Colonic mucosa (tissue), 4 donors: ENCODE data around the gene DAPK2. TPM values are rescaled to one million over a fixed set of nuclear protein-coding genes. Genes with fewer than 3 reads are reported as not detected.

Experiments used
- DNase-seq: peaks from one replicate; pipeline ENCODE4 v3.0.0-alpha.2; 2020
- H3K27ac ChIP-seq: fragments of 200-600 bp; one replicate; pipeline ENCODE4 v1.8.0; 2021
- H3K27me3 ChIP-seq: fragments of 200-600 bp; one replicate; pipeline ENCODE4 v1.8.0; 2021
- H3K36me3 ChIP-seq: fragments of 200-600 bp; one replicate; pipeline ENCODE4 v1.8.0; 2021
- H3K4me1 ChIP-seq: fragments of 200-600 bp; one replicate; pipeline ENCODE4 v1.8.0; 2021; ENCODE audit warnings: mild to moderate bottlenecking
- H3K4me3 ChIP-seq: fragments of 200-600 bp; one replicate; pipeline ENCODE4 v1.8.0; 2021
- H3K9ac ChIP-seq, 2 donors: one replicate each; pipeline ENCODE4 v1.7.0; 2013; ENCODE audit warnings: control low read depth in 2 of 2, low read depth in 2 of 2, low read length in 2 of 2
- H3K9me3 ChIP-seq: fragments of 200-600 bp; one replicate; pipeline ENCODE4 v1.8.0; 2021
- intact Hi-C: fragments of 100-400 bp; cut with DNase I; formaldehyde crosslinking; loops from one replicate; pipeline ENCODE4 v1.14.1; 2022
- total RNA-seq, 2 donors: library from RNA; stranded (reverse); fragmentation: NEBNext Ultra II Directional in 1 of 2; extraction: Animal tissue kit (Norgen Biotek cat#: 25700) in 1 of 2; gene quantifications; one replicate each; pipeline ENCODE4 v1.2.1, GENCODE V29; 2021
- TF ChIP-seq, protein P1 (sequence below): fragments of 200-600 bp; IDR thresholded peaks from one replicate; pipeline ENCODE4 v1.8.0; 2022; ENCODE audit warnings: antibody characterized with exemption, mild to moderate bottlenecking
- donor health status: healthy.
- donor health status: DM: no; HTN: no; CAD: no.
- donor health status: DM: no; HTN: no; CAD: no.

DAPK2 gene
- total RNA-seq, 2 donors from 2014 or later, result 23.7 to 26.5 TPM

- intact Hi-C loops, result no loop called here
- H3K27me3 ChIP-seq, result no peaks in the 10 kb centered on the region
- H3K4me1 ChIP-seq, result peaks cover 9% of the 10 kb centered on the region
- no peaks in the 10 kb centered on the region for H3K9me3 ChIP-seq
- no peak overlapping the region for H3K27ac ChIP-seq
- no peaks in the 10 kb centered on the region for H3K36me3 ChIP-seq
- no peak overlapping the region for H3K4me3 ChIP-seq
- TF ChIP-seq, protein P1, sequence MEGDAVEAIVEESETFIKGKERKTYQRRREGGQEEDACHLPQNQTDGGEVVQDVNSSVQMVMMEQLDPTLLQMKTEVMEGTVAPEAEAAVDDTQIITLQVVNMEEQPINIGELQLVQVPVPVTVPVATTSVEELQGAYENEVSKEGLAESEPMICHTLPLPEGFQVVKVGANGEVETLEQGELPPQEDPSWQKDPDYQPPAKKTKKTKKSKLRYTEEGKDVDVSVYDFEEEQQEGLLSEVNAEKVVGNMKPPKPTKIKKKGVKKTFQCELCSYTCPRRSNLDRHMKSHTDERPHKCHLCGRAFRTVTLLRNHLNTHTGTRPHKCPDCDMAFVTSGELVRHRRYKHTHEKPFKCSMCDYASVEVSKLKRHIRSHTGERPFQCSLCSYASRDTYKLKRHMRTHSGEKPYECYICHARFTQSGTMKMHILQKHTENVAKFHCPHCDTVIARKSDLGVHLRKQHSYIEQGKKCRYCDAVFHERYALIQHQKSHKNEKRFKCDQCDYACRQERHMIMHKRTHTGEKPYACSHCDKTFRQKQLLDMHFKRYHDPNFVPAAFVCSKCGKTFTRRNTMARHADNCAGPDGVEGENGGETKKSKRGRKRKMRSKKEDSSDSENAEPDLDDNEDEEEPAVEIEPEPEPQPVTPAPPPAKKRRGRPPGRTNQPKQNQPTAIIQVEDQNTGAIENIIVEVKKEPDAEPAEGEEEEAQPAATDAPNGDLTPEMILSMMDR, result no peak
- H3K9ac ChIP-seq, result no peak overlapping the region
- no peak for DNase-seq
Measured at GRCh38 chr15:63913786-63914315, 132.4 kb downstream of the DAPK2 start.

DNA sequence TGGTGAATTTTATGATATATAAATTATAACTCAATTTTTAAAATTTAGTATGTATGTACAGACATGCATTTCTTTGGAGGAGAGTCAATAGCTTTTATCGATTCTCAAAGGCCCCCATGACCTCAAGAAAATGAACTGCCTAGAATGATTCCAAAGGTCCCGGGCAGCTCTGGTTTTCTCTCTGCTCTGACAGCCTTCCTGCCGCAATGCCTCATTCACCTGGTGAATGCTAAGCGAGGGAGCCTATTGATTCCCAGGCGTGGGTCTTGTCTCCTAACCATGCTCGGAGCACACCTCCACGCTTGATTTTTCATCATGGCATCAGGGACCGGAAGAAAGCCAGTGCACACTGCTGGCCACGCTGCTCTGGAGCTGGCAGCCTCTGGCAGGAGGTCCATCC lies 132.9 kb downstream of the DAPK2 start:
- H3K9me3 ChIP-seq, result no peaks in the 10 kb centered on the region
- H3K36me3 ChIP-seq, result no peaks in the 10 kb centered on the region
- DNase-seq, result no peak
- TF ChIP-seq, protein P1, result no peak
- no peak overlapping the region for H3K9ac ChIP-seq
- H3K4me3 ChIP-seq, result no peak overlapping the region
- peaks cover 9% of the 10 kb centered on the region for H3K4me1 ChIP-seq
- no peak overlapping the region for H3K27ac ChIP-seq
- intact Hi-C loops, result no loop called here
- no peaks in the 10 kb centered on the region for H3K27me3 ChIP-seq

DNA sequence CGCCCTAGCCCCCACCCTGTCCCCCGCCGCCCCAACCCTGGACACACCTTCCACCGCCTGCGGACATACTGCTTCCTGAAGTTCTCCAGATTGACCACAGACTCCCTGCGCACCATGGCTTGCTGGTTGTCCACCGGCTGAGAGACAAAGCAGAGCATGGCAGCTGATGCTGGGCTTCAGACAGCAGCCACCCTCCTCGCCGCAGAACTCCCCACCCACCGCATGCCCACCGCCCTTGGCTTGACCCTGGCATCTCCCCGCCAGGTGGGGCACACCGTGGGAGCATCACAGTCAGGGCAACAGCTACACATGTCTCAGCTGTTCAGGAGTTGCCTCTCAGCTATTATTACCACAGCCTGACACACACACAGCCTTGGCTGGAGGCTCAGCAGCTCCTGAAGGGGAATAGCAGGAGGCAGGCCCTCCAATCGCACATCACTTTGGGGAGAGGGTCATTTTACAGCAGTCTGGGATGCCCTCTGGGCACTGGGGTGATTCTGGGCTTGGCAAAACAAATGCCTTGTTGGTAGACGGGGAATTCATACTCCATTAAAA lies 134.1 kb downstream of the DAPK2 start:
- H3K36me3 ChIP-seq, result no peaks in the 10 kb centered on the region
- DNase-seq, result no peak
- peaks cover 9% of the 10 kb centered on the region for H3K4me1 ChIP-seq
- intact Hi-C loops, result no loop called here
- H3K27me3 ChIP-seq, result no peaks in the 10 kb centered on the region
- H3K9me3 ChIP-seq, result no peaks in the 10 kb centered on the region
- H3K9ac ChIP-seq, result no peak overlapping the region
- no peak overlapping the region for H3K27ac ChIP-seq
- TF ChIP-seq, protein P1, result no peak
- no peak overlapping the region for H3K4me3 ChIP-seq

DNA sequence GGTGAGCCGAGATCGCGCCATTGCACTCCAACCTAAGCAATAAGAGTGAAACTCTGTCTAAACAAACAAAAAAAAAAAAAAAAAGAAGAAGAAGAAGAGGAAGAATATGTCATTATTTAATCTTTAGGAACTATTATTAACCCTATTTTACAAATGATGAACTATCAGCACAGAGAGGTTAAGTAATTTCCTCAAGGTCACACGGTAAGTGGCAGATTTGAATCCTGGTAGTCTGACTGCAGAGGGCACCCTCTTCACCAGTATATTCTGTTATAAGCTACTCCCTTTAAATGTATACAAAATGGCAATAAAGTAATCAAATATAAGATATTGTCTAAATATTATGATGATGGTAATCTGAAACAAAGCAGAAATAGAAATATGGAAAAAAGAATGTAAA lies 135.1 kb downstream of the DAPK2 start:
- H3K4me1 ChIP-seq, result peaks cover 9% of the 10 kb centered on the region
- intact Hi-C loops, result no loop called here

DNA sequence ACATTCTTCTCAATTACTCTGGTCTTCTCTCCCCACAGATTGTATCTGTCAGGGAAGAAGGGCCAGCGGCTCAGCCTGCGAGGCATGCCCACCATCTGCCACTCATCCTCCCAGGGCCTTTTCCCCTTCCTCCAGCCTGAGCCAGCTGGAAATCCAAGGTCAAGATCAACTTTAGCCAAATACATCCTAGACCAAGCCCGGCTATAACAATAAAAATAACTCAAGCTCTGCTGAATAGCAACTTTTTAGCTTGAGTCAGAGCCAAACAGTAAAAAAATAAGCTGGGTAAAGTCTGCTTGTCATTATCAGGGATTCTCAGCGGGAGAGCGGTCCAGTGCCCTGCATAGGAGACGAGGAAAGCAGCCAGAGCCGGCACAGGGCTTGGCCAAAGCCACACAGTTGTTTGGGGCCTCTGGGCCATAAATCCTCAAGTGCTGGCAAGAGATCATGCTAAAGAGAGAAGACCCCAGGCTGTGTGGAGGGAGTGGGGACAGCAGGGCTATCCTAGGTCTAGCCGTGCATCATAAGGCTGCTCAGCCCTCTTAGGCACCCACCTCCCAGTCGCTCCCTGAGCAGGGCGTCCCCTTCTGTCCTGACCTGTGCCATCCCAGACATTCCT lies 136.4 kb downstream of the DAPK2 start:
- TF ChIP-seq, protein P1, result no peak
- Histone ChIP-seq H3K9me3 (no peaks in the 10 kb centered on the region), H3K4me1 (peaks cover 9% of the 10 kb centered on the region), H3K27me3 (no peaks in the 10 kb centered on the region), H3K4me3 (no peak overlapping the region), H3K27ac (no peak overlapping the region), H3K9ac (peak overlapping the region in 1 of 2 donors; percentile 35), H3K36me3 (no peaks in the 10 kb centered on the region)
- intact Hi-C loops, result no loop called here
- no peak for DNase-seq

More for the DNA sequence above, 135.1 kb downstream of the DAPK2 start:
- Histone ChIP-seq H3K27me3 (no peaks in the 10 kb centered on the region), H3K27ac (no peak overlapping the region), H3K9ac (no peak overlapping the region), H3K9me3 (no peaks in the 10 kb centered on the region), H3K4me3 (no peak overlapping the region), H3K36me3 (no peaks in the 10 kb centered on the region)
- no peak for DNase-seq
- TF ChIP-seq, protein P1, result no peak
